NK-92 (cell line): ENCODE results near the gene NME4.
"Not testable (repeated sequence)": the region's sequence is repeated elsewhere in the genome, so short reads cannot be mapped to it uniquely, and the experiment has no call there.

ENCODE experiments used
- DNase-seq: peaks from one replicate; lab custom pipeline; 2025; ENCODE audit not compliant: unreplicated experiment; lab: John Stamatoyannopoulos, UW

Gene NME4

DNA sequence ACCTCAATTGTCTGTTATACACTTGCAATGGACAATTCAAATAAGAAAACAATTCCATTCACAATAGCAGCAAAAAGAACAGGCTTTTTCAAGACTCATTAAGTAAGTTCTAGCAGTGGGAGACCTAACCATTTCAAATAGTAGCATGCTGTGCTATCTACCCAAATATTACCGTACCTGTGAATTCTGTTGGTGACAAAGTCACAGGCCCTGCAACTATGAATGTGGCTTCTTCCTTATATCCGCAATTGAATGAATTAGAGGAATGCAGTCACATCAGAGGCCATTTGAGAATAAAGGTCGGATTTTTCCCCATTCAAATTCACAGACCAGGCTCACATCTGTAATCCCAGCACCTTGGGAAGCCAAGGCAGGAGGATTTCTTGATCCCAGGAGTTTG is 800 bp upstream of the NME4 start:
- no peak for DNase-seq

DNA sequence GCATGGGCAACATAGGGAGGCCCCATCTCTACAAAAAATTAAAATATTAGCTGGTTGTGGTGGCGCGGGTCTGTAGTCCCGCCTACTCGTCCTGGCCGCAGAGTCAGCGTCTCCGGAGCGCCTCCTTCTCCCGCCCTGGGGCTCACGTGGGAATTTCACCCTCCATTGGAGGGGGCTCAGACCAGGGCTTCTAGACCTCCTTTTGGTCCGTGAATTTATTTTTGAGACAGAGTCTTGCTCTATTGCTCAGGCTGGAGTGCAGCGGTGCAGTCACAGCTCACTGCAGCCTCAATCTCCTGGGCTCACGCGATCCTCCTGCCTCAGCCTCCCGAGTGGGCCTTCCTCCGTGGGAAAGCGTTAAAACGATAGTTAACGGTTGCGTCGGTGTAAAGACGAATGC is 394 bp upstream of the NME4 start:
- DNase-seq, result no peak

- DNase-seq, result no peak
These were observed 835 bp downstream of the NME4 start for GRCh38 chr16:397736-398332.

DNA sequence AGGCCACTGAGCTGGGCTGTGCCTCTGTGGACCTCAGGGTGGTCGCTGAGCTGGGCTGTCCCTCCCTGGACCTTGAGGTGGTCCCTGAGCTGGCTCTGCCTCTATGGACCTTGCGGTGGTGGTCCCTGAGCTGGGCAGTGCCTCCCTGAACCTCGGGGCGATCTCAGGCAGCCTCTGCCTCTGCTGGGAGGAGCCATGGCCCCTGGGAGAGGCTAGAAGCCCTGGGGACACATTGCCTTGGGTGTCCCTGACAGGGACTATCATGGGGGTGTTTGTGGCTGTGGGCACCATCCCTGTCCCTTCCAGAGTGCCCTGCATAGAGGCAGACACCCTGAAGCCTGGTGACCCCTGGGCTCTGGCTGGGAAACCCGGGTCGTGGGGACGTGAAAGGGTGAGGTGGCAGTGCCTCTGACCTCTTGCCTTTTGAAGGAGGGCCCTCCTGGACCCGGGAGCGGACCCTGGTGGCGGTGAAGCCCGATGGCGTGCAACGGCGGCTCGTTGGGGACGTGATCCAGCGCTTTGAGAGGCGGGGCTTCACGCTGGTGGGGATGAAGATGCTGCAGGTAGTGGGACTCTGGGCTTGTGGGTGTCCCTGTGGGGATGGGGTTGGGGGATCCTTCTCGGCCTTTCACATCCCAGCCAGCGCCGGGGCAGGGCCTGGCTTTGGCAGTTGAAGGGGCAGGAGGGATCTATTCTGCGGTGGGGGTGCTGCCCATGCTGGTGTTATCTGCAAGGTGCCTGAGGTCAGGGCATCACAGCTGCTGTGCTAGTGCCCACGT is 1.8 kb downstream of the NME4 start:
- DNase-seq, result no peak

- DNase-seq, result no peak
These were observed 2.5 kb downstream of the NME4 start for GRCh38 chr16:399340-400019.

GRCh38 chr16:400061-400591 is 3.1 kb downstream of the NME4 start:
- DNase-seq, result no peak

GRCh38 chr16:401468-402348 is 4.7 kb downstream of the NME4 start, which contains the start of gene DECR2:
Gene DECR2 (plus strand): TSS chr16:401885. CDS start chr16:401964, 79 bp downstream.
- DNase-seq, result peak; percentile 91

GRCh38 chr16:404971-405486 is 8.0 kb downstream of the NME4 start:
- DNase-seq, result no peak

GRCh38 chr16:405548-406506 is 8.8 kb downstream of the NME4 start:
- DNase-seq, result no peak

DNA sequence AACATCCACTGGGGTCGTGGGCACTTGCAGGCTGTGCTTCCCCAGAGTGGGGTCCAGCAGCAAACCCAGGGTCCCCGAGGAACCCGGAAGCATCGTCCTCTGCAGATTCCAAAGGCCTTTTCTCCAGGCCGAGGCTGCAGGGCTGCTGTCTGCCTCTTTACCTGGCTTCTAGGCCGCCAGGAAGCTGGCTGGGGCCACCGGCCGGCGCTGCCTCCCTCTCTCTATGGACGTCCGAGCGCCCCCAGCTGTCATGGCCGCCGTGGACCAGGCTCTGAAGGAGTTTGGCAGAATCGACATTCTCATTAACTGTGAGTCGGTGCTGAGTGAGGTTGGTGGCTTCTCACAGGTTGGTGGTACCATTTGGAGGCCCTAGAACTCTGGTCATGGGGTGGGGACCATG is 10.3 kb downstream of the NME4 start:
- DNase-seq, result no peak

DNA sequence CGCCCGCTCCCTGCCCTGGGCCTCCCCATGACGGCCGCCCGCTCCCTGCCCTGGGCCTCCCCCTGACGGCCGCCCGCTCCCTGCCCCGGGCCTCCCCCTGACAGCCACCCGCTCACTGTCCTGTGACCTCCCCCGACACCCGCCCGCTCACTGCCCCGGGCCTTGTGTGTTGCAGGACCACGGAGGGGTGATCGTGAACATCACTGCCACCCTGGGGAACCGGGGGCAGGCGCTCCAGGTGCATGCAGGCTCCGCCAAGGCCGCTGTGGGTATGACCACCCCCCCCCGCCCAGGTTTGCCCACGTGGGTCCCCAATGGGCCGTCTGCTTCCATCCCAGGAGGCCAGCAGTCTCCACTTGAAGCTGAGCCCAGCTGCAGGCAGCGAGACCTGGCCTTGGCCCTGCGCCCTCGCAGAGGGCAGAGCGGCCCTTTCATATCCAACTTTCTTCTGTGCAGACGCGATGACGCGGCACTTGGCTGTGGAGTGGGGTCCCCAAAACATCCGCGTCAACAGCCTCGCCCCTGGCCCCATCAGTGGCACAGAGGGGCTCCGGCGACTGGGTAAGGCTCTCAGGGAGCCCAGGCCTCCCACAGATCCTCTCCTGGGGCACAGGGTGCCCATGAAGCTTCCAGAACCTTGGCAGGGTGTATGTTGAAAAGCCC is 13.6 kb downstream of the NME4 start:
- DNase-seq, result no peak

- DNase-seq, result no peak
These were observed 14.7 kb downstream of the NME4 start for GRCh38 chr16:411576-412265.

DNA sequence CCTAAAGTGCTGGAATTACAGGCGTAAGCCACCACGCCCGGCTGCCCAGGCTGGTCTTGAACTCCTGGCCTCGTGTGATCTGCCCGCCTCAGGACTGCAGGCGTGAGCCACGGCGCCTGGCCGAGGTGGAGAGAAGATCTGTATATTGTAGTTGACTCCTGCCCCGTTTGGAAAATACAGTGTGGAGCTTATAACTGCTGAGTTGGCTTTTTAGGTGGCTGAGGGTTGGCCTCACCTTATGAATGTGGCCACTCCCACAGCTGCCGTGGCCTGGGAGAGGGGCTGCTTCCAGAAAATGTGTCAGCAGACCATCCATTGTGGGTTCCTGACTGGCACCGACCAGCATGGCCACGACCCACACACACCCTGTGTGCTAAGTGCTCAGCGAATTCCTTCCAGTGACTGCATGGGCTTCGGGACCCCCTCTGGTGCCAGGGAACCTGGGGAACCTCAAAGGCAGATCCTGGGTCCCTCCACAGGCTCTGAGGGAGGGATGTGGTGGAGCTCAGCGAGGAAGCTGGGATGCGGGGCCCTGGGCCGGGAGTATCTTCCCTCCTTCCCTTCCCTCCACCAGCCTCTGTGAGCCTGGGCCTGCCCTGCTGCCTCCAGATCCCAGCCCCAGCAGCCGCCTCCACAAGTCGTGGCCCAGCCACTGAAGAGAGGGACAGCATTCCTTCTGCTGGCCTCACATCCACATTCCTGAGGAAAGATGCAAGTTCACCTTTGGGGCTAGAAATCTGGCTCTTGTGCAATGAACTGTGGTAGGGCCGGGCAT is 17.6 kb downstream of the NME4 start:
- DNase-seq, result no peak

- DNase-seq, result not testable (repeated sequence)
These were observed 18.1 kb downstream of the NME4 start for GRCh38 chr16:415170-415498.

DNA sequence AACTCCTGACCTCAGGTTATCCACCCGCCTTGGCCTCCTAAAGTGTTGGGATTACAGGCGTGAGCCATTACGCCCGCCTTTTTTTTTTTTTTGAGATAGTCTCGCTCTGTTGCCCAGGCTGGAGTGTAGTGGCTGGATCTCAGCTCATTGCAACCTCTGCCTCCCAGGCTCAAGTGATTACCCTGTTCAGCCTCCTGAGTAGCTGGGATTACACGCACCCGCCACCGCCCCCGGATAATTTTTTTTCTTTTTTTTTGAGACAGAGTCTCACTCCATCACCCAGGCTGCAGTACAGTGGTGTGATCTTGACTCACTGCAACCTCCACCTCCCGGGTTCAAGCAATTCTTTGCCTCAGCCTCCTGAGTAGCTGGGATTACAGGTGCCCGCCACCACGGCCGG is 25.2 kb downstream of the NME4 start:
- not testable (repeated sequence) for DNase-seq

DNA sequence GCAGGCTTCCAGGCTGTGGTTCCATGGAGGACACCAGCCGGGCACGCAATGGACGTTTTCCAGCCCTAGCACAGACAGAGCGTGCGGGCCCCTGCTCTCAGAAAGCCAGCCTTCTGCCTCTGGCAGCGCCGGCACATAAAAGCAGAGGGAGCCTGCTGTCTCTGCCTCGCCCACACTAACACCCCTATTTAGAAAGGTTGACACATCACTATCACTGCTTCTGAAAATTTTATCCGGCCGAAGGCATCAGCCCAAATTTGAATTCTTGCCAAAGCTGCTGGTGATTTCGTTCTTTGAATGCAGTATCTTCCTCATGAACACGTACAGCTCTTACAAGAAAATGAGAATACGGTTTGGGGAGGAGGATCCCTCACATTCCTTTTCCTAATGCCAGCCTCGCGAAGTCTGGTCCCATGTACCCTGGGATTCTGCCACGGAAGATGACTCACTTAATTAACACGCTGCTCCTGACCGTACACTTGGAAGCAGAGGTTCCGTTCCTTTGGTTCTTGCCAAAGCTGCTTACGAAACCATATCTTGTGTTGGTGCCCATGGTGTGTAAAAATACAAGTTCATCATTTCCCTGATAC is 27.1 kb downstream of the NME4 start:
- DNase-seq, result no peak

GRCh38 chr16:424623-425081 is 27.7 kb downstream of the NME4 start:
- DNase-seq, result no peak
